ENCODE data around the gene FBN1. TPM values are rescaled to one million over a fixed set of nuclear protein-coding genes. Genes with fewer than 3 reads are reported as not detected.

FBN1 gene
- total RNA-seq, 1 donor from 2014 or later = 164 TPM

GRCh38 chr15:48538941-48539340 lies 106.6 kb downstream of the FBN1 start:
- H3K4me1 ChIP-seq = peaks cover 7 to 8% of the 10 kb centered on the region in 2 donors
- no peak for DNase-seq (ENCODE audit: low spot score in 2 of 2)
- intact Hi-C loops (cut with DNase I) = loop anchor here (5.0 kb wide), 1 partner anchor 108 kb away; the partner anchor contains the start of gene FBN1
- H3K4me3 ChIP-seq = no peak overlapping the region
- peaks cover 0 to 3% of the 10 kb centered on the region in 2 donors for H3K36me3 ChIP-seq
- H3K27ac ChIP-seq = no peak overlapping the region
- no peak for TF ChIP-seq CTCF (IDR thresholded peaks at IDR 0.05)
- no peaks in the 10 kb centered on the region for H3K27me3 ChIP-seq
- H3K9me3 ChIP-seq = no peaks in the 10 kb centered on the region

DNA sequence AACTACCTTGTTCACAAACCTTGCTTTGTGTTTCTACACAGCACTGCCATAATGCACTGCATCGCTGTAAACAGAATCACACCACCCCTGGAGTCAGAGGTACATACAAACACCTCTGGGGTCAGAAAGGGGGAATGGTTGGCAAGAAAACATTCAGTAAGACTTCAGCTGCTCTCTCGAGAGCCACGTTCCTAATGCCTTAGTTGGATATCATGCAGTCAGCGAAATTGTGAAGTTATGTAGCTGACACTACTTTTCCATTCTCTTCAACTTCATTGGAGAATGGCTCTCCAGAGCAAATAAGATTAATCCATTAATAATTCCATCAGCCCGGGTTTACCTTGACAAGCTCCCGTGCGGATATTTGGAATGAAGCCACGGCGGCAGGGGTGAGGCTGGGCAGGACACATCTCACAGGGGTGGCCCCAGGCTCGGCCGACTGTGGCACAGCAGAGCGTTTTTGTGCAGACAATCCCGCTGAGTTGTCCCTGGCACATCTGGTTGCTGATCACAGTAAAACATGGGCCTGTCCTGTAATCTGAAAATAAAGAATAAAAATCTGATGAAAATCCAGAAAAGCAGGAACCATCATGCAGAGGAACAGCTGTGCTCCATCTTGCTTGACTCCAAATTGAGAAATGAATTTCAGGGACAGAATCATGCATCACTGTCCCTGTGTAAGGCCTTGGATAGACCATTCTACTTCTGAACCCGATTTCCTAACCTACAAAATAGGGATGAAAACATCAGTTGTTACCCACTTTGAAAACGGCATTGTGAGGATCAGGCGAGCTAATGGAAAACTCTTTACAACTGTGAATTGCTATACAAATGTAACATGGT lies 108.0 kb downstream of the FBN1 start:
- Histone ChIP-seq H3K27ac (peak overlapping the region in 1 of 2 donors; percentile 36), H3K9me3 (no peaks in the 10 kb centered on the region), H3K4me3 (no peak overlapping the region), H3K27me3 (no peaks in the 10 kb centered on the region), H3K36me3 (peaks cover 0 to 3% of the 10 kb centered on the region in 2 donors), H3K4me1 (peaks cover 3 to 8% of the 10 kb centered on the region in 2 donors)
- intact Hi-C loops (cut with DNase I) = loop anchor here (5.0 kb wide), 1 partner anchor 110 kb away; the partner anchor contains the start of gene FBN1
- TF ChIP-seq CTCF (IDR thresholded peaks at IDR 0.05) = no peak
- no peak for DNase-seq (ENCODE audit: low spot score in 2 of 2)

GRCh38 chr15:48536681-48537091 lies 108.8 kb downstream of the FBN1 start:
- Histone ChIP-seq H3K4me3 (no peak overlapping the region), H3K27ac (peak overlapping the region; percentile 6 to 36), H3K4me1 (peaks cover 0 to 5% of the 10 kb centered on the region in 2 donors), H3K27me3 (no peaks in the 10 kb centered on the region), H3K36me3 (peaks cover 0 to 7% of the 10 kb centered on the region in 2 donors), H3K9me3 (no peaks in the 10 kb centered on the region)
- intact Hi-C loops (cut with DNase I) = loop anchor here (5.0 kb wide), 1 partner anchor 111 kb away; the partner anchor contains the start of gene FBN1
- no peak for TF ChIP-seq CTCF (IDR thresholded peaks at IDR 0.05)
- DNase-seq (ENCODE audit: low spot score in 2 of 2) = no peak

GRCh38 chr15:48533982-48534381 lies 111.5 kb downstream of the FBN1 start:
- Histone ChIP-seq H3K4me3 (no peak overlapping the region), H3K36me3 (peaks cover 0 to 22% of the 10 kb centered on the region in 2 donors), H3K27ac (no peak overlapping the region), H3K9me3 (no peaks in the 10 kb centered on the region), H3K27me3 (no peaks in the 10 kb centered on the region), H3K4me1 (no peaks in the 10 kb centered on the region)
- intact Hi-C loops (cut with DNase I) = no loop called here
- TF ChIP-seq CTCF (IDR thresholded peaks at IDR 0.05) = no peak
- no peak for DNase-seq (ENCODE audit: low spot score in 2 of 2)

GRCh38 chr15:48532946-48533345 lies 112.6 kb downstream of the FBN1 start:
- Histone ChIP-seq H3K27ac (no peak overlapping the region), H3K36me3 (peaks cover 0 to 30% of the 10 kb centered on the region in 2 donors), H3K27me3 (no peaks in the 10 kb centered on the region), H3K4me1 (no peaks in the 10 kb centered on the region), H3K4me3 (no peak overlapping the region), H3K9me3 (no peaks in the 10 kb centered on the region)
- no peak for DNase-seq (ENCODE audit: low spot score in 2 of 2)
- TF ChIP-seq CTCF (IDR thresholded peaks at IDR 0.05) = no peak
- intact Hi-C loops (cut with DNase I) = no loop called here
